ENCODE data around the gene GH2. TPM values are rescaled to one million over a fixed set of nuclear protein-coding genes. Genes with fewer than 3 reads are reported as not detected.
"Not testable (repeated sequence)": the region's sequence is repeated elsewhere in the genome, so short reads cannot be mapped to it uniquely, and the experiment has no call there.

The GH2 gene
- polyA plus RNA-seq, 1 donor from 2014 or later = not detected

DNA sequence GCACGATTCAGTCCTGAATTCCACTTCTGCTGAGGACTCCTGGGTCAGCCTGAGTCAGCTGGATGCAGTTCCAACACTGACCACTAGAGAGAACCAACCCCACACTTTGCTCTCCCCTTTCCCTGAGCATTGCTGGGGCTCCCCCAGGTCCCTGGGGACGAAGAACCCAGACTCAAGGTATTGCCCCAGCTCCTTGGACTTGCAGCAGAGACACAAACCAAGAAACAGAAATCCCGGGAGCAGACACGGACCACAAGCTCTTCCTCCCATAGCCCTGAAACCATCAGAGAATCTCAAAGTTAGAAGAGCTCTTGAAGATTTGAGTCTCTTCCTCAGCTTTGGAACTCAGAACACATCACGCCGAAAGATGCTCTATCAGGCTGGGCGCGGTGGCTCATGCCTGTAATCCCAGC is 37.6 kb upstream of the GH2 start:
- Histone ChIP-seq H3K9me3 (ENCODE audit: low read length) (no peaks in the 10 kb centered on the region), H3K4me2 (ENCODE audit: low read length) (no peak overlapping the region), H2AFZ (ENCODE audit: low read depth, low read length) (no peak overlapping the region), H3K79me2 (replicated peaks; ENCODE audit: insufficient read depth, low read length) (no peaks in the 10 kb centered on the region), H3K4me3 (ENCODE audit: low read length) (no peak overlapping the region), H3K36me3 (ENCODE audit: insufficient read depth, low read length) (no peaks in the 10 kb centered on the region), H3K9me2 (ENCODE audit: insufficient read depth, low read length) (no peaks in the 10 kb centered on the region), H3K9ac (ENCODE audit: low read length) (no peak overlapping the region), H3K27ac (ENCODE audit: low read length) (no peak overlapping the region), H4K20me1 (ENCODE audit: insufficient read depth) (no peaks in the 10 kb centered on the region), H3F3A (ENCODE audit: insufficient read depth, low read length, poor library complexity, severe bottlenecking) (no peaks in the 10 kb centered on the region), H3K27me3 (ENCODE audit: insufficient read depth, low read depth, low read length) (no peaks in the 10 kb centered on the region)
- TF ChIP-seq RAD21 (conservative IDR thresholded peaks at IDR 0.05) (peak; percentile 70), SMC3 (conservative IDR thresholded peaks at IDR 0.05; ENCODE audit: poor library complexity) (peak; percentile 72), POLR2AphosphoS5 (IDR thresholded peaks at IDR 0.05) (no peak)
- TF ChIP-seq, protein P1, sequence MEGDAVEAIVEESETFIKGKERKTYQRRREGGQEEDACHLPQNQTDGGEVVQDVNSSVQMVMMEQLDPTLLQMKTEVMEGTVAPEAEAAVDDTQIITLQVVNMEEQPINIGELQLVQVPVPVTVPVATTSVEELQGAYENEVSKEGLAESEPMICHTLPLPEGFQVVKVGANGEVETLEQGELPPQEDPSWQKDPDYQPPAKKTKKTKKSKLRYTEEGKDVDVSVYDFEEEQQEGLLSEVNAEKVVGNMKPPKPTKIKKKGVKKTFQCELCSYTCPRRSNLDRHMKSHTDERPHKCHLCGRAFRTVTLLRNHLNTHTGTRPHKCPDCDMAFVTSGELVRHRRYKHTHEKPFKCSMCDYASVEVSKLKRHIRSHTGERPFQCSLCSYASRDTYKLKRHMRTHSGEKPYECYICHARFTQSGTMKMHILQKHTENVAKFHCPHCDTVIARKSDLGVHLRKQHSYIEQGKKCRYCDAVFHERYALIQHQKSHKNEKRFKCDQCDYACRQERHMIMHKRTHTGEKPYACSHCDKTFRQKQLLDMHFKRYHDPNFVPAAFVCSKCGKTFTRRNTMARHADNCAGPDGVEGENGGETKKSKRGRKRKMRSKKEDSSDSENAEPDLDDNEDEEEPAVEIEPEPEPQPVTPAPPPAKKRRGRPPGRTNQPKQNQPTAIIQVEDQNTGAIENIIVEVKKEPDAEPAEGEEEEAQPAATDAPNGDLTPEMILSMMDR (IDR thresholded peaks at IDR 0.05; ENCODE audit: poor library complexity, severe bottlenecking) = peak; percentile 71

DNA sequence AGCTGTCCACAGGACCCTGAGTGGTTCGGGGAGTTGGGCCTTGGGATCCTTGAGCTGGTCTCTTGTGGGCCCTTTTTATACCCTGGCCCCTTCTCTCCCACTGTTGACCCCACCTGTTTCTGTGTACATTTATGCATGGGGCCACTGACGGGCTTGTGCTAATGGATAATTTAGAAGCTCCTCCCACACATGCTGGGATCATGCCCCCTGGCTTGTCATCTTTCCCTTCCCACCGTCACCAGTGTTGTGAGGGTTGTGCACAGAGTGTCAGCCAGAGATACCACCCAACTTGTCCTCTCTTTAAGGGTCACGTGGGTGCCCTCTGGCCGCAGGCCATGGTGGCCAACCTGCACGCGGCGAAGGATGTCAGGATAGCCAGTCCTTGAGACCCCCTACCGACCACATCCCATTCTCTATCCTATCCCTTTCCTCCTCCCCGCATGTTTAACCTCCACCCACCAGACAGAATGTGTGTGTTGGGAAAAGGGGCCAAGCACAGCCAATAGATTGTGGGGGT is 37.1 kb upstream of the GH2 start, which contains the start of gene GH1:
GH1 (minus strand) TSS at position 51 of the 517 bp plus-strand sequence. CDS start 63 bp downstream, outside the sequence.
- H2AFZ ChIP-seq (ENCODE audit: low read depth, low read length) = not testable (repeated sequence)

DNA sequence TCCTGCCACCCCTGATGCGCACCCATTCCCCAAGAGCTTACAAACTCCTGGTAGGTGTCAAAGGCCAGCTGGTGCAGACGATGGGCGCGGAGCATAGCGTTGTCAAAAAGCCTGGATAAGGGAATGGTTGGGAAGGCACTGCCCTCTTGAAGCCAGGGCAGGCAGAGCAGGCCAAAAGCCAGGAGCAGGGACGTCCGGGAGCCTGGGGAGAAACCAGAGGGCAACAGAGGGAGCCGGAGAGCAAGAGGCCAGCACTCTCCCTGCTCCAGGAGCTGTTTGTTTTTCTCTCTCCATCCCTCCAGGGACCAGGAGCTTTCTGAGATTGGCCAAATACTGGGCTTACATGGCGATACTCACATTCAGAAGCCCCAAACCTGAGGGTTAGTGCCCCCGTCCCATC is 36.6 kb upstream of the GH2 start:
- no peaks in the 10 kb centered on the region for H3K36me3 ChIP-seq (ENCODE audit: insufficient read depth, low read length)
- H3K4me2 ChIP-seq (ENCODE audit: low read length) = no peak overlapping the region
- H3K27ac ChIP-seq (ENCODE audit: low read length) = no peak overlapping the region
- no peaks in the 10 kb centered on the region for H4K20me1 ChIP-seq (ENCODE audit: insufficient read depth)
- H3K9ac ChIP-seq (ENCODE audit: low read length) = no peak overlapping the region
- H3K4me3 ChIP-seq (ENCODE audit: low read length) = no peak overlapping the region
- H3K79me2 ChIP-seq (replicated peaks; ENCODE audit: insufficient read depth, low read length) = no peaks in the 10 kb centered on the region
- no peak overlapping the region for H2AFZ ChIP-seq (ENCODE audit: low read depth, low read length)
- H3F3A ChIP-seq (ENCODE audit: insufficient read depth, low read length, poor library complexity, severe bottlenecking) = no peaks in the 10 kb centered on the region
- H3K9me3 ChIP-seq (ENCODE audit: low read length) = no peaks in the 10 kb centered on the region
- no peaks in the 10 kb centered on the region for H3K9me2 ChIP-seq (ENCODE audit: insufficient read depth, low read length)
- H3K27me3 ChIP-seq (ENCODE audit: insufficient read depth, low read depth, low read length) = no peaks in the 10 kb centered on the region
- TF ChIP-seq EP300 (conservative IDR thresholded peaks at IDR 0.05; ENCODE audit: poor library complexity, severe bottlenecking) (no peak), MXI1 (conservative IDR thresholded peaks at IDR 0.05; ENCODE audit: poor library complexity, severe bottlenecking) (no peak), SMC3 (conservative IDR thresholded peaks at IDR 0.05; ENCODE audit: poor library complexity) (no peak), TAF1 (IDR thresholded peaks at IDR 0.05; ENCODE audit: low read depth) (no peak), RAD21 (conservative IDR thresholded peaks at IDR 0.05) (no peak), EZH2 (IDR thresholded peaks at IDR 0.05; ENCODE audit: borderline replicate concordance, insufficient read depth, low read length, poor library complexity, severe bottlenecking) (no peak), POLR2AphosphoS5 (IDR thresholded peaks at IDR 0.05) (no peak)
- TF ChIP-seq, protein P2, sequence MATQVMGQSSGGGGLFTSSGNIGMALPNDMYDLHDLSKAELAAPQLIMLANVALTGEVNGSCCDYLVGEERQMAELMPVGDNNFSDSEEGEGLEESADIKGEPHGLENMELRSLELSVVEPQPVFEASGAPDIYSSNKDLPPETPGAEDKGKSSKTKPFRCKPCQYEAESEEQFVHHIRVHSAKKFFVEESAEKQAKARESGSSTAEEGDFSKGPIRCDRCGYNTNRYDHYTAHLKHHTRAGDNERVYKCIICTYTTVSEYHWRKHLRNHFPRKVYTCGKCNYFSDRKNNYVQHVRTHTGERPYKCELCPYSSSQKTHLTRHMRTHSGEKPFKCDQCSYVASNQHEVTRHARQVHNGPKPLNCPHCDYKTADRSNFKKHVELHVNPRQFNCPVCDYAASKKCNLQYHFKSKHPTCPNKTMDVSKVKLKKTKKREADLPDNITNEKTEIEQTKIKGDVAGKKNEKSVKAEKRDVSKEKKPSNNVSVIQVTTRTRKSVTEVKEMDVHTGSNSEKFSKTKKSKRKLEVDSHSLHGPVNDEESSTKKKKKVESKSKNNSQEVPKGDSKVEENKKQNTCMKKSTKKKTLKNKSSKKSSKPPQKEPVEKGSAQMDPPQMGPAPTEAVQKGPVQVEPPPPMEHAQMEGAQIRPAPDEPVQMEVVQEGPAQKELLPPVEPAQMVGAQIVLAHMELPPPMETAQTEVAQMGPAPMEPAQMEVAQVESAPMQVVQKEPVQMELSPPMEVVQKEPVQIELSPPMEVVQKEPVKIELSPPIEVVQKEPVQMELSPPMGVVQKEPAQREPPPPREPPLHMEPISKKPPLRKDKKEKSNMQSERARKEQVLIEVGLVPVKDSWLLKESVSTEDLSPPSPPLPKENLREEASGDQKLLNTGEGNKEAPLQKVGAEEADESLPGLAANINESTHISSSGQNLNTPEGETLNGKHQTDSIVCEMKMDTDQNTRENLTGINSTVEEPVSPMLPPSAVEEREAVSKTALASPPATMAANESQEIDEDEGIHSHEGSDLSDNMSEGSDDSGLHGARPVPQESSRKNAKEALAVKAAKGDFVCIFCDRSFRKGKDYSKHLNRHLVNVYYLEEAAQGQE (IDR thresholded peaks at IDR 0.05; ENCODE audit: borderline replicate concordance) = no peak
- TF ChIP-seq, protein P1 (IDR thresholded peaks at IDR 0.05; ENCODE audit: poor library complexity, severe bottlenecking) = no peak

More for the DNA sequence above, 37.1 kb upstream of the GH2 start, which contains the start of gene GH1:
- not testable (repeated sequence) for H3K36me3 ChIP-seq (ENCODE audit: insufficient read depth, low read length); H3K4me2 ChIP-seq (ENCODE audit: low read length); H4K20me1 ChIP-seq (ENCODE audit: insufficient read depth); H3K27ac ChIP-seq (ENCODE audit: low read length); H3K9ac ChIP-seq (ENCODE audit: low read length); H3F3A ChIP-seq (ENCODE audit: insufficient read depth, low read length, poor library complexity, severe bottlenecking); H3K9me2 ChIP-seq (ENCODE audit: insufficient read depth, low read length); H3K9me3 ChIP-seq (ENCODE audit: low read length); H3K27me3 ChIP-seq (ENCODE audit: insufficient read depth, low read depth, low read length); H3K79me2 ChIP-seq (replicated peaks; ENCODE audit: insufficient read depth, low read length); H3K4me3 ChIP-seq (ENCODE audit: low read length)

All from neural cell (in vitro differentiated cells).